ENCODE results near the gene TAF5L. TPM values are rescaled to one million over a fixed set of nuclear protein-coding genes. Genes with fewer than 3 reads are reported as not detected.
A peak's percentile ranks its signal among the peaks of the same experiment; 100 is the strongest.

TAF5L gene
- 10.8 TPM for total RNA-seq
- long read RNA-seq, full-length matches to known transcripts: 1 of 1 reads
- long read RNA-seq, partial matches to known transcripts: 0 of 1 reads
- long read RNA-seq, other reads (novel, unspliced or antisense): 0 of 1 reads

- intact Hi-C loops (cut with DNase I): loop anchor here (1.0 kb wide), 1 partner anchor 67 kb away; no protein-coding TSS in a partner anchor
- peak; percentile 98 for ATAC-seq
- peak; percentile 94 for DNase-seq (ENCODE audit: missing footprints)
Measured at GRCh38 chr1:229625915-229626831, at the start of gene TAF5L, which contains the start of gene URB2. Gene TAF5L, minus strand, starts transcription at chr1:229626122. Its CDS starts 11,640 bp downstream, at chr1:229614482. Gene URB2, plus strand, starts transcription at chr1:229626247. Its CDS starts 1,387 bp downstream, at chr1:229627634.

- intact Hi-C loops (cut with DNase I): no loop called here
- ATAC-seq: no peak
- DNase-seq (ENCODE audit: missing footprints): no peak
Measured at GRCh38 chr1:229675396-229675795, 49.5 kb upstream of the TAF5L start.

DNA sequence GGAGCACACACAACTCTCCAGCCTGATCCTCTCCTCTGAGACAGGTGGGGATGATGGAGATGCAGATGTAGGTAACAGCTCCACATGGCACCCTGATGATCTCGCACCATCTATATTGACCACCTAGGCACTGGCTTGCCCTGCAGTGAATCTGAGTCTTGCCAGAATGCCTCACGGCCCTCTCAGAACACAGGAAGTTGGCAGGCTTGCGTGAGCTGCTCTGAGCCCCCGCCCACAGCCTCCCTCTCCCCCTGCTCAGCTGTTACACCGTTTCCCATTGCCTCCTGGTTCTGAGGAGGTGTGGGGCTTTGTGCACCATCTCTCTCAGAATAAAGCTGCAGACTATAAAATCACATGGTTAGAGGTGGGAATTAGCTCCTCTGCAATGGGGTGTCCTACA lies 48.1 kb upstream of the TAF5L start:
- intact Hi-C loops (cut with DNase I): no loop called here
- DNase-seq (ENCODE audit: missing footprints) (no peak), ATAC-seq (no peak)

- ATAC-seq (no peak), DNase-seq (ENCODE audit: missing footprints) (no peak)
- intact Hi-C loops (cut with DNase I): no loop called here
Measured at GRCh38 chr1:229672246-229672645, 46.3 kb upstream of the TAF5L start.

- ATAC-seq: no peak
- DNase-seq (ENCODE audit: missing footprints): no peak
- intact Hi-C loops (cut with DNase I): no loop called here
Measured at GRCh38 chr1:229671310-229671709, 45.4 kb upstream of the TAF5L start.

DNA sequence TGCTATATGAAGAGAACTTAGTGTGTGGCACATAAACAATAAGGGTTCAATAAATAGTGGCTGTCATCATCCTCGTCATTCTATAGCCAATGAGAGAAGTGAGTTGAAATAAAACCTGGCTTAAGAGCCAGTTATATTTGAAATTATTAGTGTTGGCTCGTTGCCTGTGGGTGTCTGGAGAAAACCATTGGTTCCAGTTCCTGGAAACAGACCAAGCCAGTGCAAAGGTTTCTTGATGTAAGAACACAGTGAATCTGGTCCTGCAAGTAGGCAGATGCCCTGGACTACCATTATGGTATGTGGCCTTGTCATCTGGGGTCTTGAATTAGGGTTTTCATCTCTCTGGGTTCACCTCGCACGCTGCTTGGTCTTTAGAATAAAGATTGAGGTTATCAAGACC lies 43.4 kb upstream of the TAF5L start:
- ATAC-seq: no peak
- intact Hi-C loops (cut with DNase I): no loop called here
- DNase-seq (ENCODE audit: missing footprints): no peak

DNA sequence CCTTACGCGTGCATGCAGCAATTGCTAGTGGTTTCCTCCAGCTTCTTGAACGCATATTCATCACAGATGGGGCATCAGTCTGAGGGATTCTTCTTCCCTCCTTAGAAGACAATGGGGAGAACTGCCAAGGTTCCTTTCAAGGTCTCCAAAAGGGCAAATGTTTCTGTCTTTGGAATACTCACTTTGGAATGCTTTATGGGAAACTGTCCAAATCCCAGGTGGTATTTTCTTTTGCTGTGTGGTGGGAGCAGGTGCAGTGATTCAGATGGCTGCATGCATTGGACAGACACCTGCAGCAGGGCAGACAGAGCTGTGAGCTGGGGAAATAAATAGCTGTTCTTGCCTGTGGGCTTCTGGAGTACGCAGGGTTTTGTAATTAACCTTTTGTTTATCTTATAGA lies 40.7 kb upstream of the TAF5L start:
- DNase-seq (ENCODE audit: missing footprints) (no peak), ATAC-seq (no peak)
- intact Hi-C loops (cut with DNase I): no loop called here

DNA sequence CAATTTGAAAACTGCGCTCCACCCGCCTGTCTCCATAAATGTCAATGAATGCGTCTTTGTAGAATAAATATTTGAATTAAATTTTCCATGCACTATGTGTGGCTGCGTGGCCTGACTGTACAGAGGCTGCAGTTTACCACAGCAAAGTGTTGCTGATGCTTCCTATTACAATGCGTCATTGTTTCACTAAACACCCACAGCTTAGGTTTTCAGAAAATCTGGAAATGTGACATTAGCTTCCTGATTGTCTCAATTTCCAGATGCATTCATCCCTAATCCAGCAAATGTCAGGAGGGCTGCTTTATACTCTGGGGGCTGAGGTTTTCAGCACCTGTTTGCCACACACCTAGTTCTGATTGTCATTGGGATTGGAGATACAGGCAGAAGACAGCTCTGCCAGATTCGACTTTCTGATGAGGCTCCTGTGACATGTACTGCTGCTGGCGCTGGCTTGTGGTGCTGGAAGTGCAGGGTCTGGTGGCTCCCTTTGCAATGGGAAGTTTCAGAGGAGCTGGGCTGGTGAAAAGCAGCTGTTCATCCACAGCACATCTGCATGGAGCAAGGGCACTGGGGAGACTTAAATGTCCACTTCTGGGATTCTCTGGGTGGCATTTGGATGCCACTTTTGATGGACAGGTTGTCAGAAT lies 40.1 kb upstream of the TAF5L start:
- ATAC-seq (no peak), DNase-seq (ENCODE audit: missing footprints) (no peak)
- intact Hi-C loops (cut with DNase I): no loop called here

GRCh38 chr1:229664133-229664689 lies 38.3 kb upstream of the TAF5L start:
- peak; percentile 72 for DNase-seq (ENCODE audit: missing footprints)
- no peak for ATAC-seq
- intact Hi-C loops (cut with DNase I): loop anchor here (5.0 kb wide), 3 partner anchors 403 to 603 kb away; partner anchors contain the start of gene GALNT2

GRCh38 chr1:229661897-229662296 lies 36.0 kb upstream of the TAF5L start:
- DNase-seq (ENCODE audit: missing footprints) (no peak), ATAC-seq (no peak)
- intact Hi-C loops (cut with DNase I): loop anchor here (1.0 to 5.0 kb wide), 4 partner anchors 405 to 648 kb away; partner anchors contain the start of gene GALNT2

DNA sequence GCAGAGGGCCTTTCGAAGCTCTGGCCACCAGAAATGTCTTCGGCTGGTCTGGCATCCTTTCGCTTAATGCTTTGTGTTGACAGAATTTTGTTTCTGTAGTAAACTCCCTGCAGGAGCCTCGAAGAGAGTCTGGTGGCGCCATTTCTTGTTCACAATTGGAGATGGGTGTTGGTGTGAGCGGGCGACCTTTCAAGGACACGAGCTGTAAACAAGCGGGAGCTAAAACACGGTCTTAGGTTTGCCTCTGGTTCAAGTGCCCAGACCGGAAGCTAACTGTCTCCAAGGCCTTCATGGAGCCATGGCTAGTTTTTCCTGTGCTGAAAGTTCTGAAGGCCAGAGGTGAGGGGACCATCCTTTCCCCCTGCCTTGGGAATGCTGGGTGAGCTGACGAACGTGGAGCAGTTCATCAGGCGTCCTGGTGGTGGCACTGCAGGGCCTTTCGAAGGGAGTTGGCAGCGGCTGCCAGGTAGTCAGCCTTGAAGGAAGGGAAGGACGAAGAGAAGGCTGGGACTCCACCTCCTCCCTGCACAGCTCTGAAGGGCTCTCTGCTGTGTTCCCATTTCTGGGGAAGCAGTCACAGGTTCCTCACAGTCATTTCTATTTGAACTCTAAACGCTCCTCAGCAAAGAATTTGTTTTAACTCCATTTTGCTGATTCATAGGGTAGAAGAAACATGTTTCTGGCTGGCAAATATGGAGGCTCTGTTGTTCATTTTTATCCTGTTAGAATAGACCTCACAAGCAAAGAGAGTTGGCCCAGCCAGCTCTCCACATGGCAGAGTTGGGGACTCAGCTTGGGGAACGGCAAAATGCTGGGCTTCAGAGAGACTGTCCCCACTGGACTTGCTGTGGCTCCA lies 35.3 kb upstream of the TAF5L start:
- intact Hi-C loops (cut with DNase I): loop anchor here (1.0 to 5.0 kb wide), 4 partner anchors 406 to 649 kb away; partner anchors contain the start of gene GALNT2
- peak; percentile 90 for ATAC-seq

GRCh38 chr1:229657993-229658755 lies 32.3 kb upstream of the TAF5L start:
- ATAC-seq: no peak
- DNase-seq (ENCODE audit: missing footprints): no peak
- intact Hi-C loops (cut with DNase I): no loop called here

More for the DNA sequence above, 35.3 kb upstream of the TAF5L start:
- peak; percentile 89 for DNase-seq (ENCODE audit: missing footprints)

- DNase-seq (ENCODE audit: missing footprints) (no peak), ATAC-seq (no peak)
- intact Hi-C loops (cut with DNase I): no loop called here
Measured at GRCh38 chr1:229655781-229656180, 29.9 kb upstream of the TAF5L start.

DNA sequence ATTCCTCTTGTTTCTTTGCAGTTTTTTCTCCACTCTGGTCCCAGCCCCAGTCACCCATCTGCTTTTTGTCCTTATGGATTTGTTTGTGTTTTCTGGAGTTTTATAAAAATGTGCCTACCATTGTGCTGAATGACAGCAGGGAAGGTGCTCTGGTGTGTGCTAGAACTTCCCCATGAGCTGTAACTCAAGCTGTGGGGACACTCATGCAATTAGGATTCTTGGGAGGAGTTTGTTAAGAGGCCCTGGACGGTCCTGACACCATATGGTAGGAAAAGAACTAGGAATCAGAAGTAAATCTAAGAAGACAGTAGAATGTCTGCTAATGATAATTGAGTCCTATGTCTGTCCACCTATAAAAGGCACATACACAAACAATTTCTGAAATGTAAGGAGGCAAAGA lies 27.5 kb upstream of the TAF5L start:
- ATAC-seq (no peak), DNase-seq (ENCODE audit: missing footprints) (no peak)
- intact Hi-C loops (cut with DNase I): no loop called here

- no peak for DNase-seq (ENCODE audit: missing footprints)
- ATAC-seq: no peak
- intact Hi-C loops (cut with DNase I): no loop called here
Measured at GRCh38 chr1:229651546-229651945, 25.6 kb upstream of the TAF5L start.

DNA sequence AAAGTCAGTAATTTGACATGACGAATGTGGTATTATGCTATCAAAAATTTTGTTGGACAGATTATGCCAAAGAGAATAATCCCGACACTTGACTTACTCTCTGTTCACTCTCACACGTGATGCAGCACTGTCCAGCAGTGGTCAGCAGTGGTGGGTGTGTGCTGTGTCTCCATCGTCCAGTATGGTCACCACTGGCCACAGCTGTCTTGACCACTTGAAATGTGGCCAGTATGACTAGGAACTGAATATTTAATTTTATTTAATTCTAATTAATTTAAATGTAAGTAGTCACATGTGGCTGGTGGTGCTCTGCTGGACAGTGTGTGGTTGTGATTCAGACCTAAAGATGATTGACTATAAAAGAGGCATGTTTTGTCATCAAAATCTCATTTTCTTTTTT lies 24.1 kb upstream of the TAF5L start:
- DNase-seq (ENCODE audit: missing footprints): no peak
- no peak for ATAC-seq
- intact Hi-C loops (cut with DNase I): no loop called here

DNA sequence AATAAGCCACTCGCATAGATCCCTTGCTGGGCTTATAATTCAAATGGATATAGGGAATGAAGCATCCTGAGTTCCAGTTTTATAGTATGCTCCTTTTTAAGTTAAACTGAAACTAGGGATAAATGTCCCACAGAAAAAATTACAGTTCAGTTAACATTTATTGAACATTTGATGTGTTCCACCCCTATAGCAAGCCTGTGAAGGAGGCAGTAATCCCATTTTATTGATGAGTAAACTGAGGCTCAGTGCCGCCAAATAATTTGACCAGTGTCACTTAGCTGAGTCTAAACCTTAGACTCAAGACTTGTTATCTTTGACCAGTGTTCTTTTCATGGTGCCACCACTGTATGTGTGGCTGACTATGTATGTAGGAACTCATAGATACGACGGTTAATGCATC lies 22.5 kb upstream of the TAF5L start:
- intact Hi-C loops (cut with DNase I): no loop called here
- DNase-seq (ENCODE audit: missing footprints) (no peak), ATAC-seq (no peak)

All from Right ventricle myocardium inferior (tissue), 1 donor.